Parathyroid adenoma (tissue), 2 donors: Measurements from ENCODE around the gene DOCK6.
"Not testable (repeated sequence)": the region's sequence is repeated elsewhere in the genome, so short reads cannot be mapped to it uniquely, and the experiment has no call there.

ENCODE experiments used
- H2AFZ ChIP-seq: fragments of 300-600 bp; sonication (generic); one replicate; pipeline ENCODE4 v1.7.0; 2017; ENCODE audit warnings: antibody characterized with exemption, mild to moderate bottlenecking
- H3K27ac ChIP-seq: fragments of 300-600 bp; sonication (generic); one replicate; pipeline ENCODE4 v1.7.0; 2017
- H3K27me3 ChIP-seq: fragments of 300-600 bp; sonication (generic); one replicate; pipeline ENCODE4 v1.7.0; 2017; ENCODE audit warnings: low read length; ENCODE audit not compliant: control insufficient read depth, insufficient read depth
- H3K36me3 ChIP-seq: fragments of 300-600 bp; sonication (generic); one replicate; pipeline ENCODE4 v1.7.0; 2017; ENCODE audit warnings: low read length; ENCODE audit not compliant: control insufficient read depth, insufficient read depth
- H3K4me1 ChIP-seq: fragments of 300-600 bp; sonication (generic); one replicate; pipeline ENCODE4 v1.7.0; 2017; ENCODE audit warnings: control low read depth
- H3K4me2 ChIP-seq: fragments of 300-600 bp; sonication (generic); one replicate; pipeline ENCODE4 v1.7.0; 2017; ENCODE audit warnings: low read length
- H3K4me3 ChIP-seq: fragments of 300-600 bp; sonication (generic); one replicate; pipeline ENCODE4 v1.7.0; 2017; ENCODE audit warnings: low read depth, low read length
- H3K79me2 ChIP-seq: fragments of 300-600 bp; sonication (generic); one replicate; pipeline ENCODE4 v1.7.0; 2017; ENCODE audit warnings: control low read depth
- H3K9ac ChIP-seq: fragments of 300-600 bp; sonication (generic); one replicate; pipeline ENCODE4 v1.7.0; 2017; ENCODE audit warnings: mild to moderate bottlenecking
- H3K9me3 ChIP-seq: fragments of 300-600 bp; sonication (generic); one replicate; pipeline ENCODE4 v1.7.0; 2017; ENCODE audit warnings: low read length; ENCODE audit not compliant: control insufficient read depth
- TF ChIP-seq, protein P1 (sequence below): fragments of 300-600 bp; sonication (generic); IDR thresholded peaks from one replicate; pipeline ENCODE4 v1.7.0; 2017; ENCODE audit warnings: antibody characterized with exemption, mild to moderate bottlenecking
- donor health status: primary hyperparathyroidism.

DOCK6 gene

DNA sequence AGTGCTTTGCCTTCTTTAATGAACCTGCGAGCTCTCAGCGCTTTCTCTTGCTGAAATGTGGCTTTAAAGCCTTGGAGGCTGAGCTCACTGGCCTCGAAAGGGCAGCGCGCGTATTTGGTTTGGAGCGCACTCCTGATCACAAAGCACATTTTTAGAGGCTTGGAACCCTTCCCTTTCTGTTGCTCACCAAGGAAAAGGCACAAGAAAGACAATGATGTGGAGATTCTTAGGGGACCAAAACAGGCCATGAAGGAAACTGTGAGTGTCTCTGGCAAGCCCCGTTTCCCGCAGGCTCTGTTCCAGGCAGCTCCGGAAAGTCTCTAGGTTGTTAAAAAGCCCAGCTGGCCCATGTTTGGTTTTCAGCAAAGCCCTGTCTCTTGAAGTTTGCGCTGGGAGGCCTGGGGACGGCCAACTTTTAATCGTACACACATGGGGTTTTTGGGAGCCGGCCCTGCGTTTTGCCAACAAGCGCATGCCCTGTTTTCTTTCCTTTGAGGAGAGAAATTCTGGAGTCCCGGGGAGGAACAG, 97.4 kb downstream of the DOCK6 start:
- Histone ChIP-seq H3K27ac (no peak overlapping the region), H3K4me1 (no peaks in the 10 kb centered on the region), H3K36me3 (no peaks in the 10 kb centered on the region), H3K9ac (no peak overlapping the region), H3K4me3 (no peak overlapping the region), H3K9me3 (no peaks in the 10 kb centered on the region), H3K79me2 (no peaks in the 10 kb centered on the region), H2AFZ (no peak overlapping the region), H3K27me3 (no peaks in the 10 kb centered on the region), H3K4me2 (no peak overlapping the region)
- TF ChIP-seq, protein P1, sequence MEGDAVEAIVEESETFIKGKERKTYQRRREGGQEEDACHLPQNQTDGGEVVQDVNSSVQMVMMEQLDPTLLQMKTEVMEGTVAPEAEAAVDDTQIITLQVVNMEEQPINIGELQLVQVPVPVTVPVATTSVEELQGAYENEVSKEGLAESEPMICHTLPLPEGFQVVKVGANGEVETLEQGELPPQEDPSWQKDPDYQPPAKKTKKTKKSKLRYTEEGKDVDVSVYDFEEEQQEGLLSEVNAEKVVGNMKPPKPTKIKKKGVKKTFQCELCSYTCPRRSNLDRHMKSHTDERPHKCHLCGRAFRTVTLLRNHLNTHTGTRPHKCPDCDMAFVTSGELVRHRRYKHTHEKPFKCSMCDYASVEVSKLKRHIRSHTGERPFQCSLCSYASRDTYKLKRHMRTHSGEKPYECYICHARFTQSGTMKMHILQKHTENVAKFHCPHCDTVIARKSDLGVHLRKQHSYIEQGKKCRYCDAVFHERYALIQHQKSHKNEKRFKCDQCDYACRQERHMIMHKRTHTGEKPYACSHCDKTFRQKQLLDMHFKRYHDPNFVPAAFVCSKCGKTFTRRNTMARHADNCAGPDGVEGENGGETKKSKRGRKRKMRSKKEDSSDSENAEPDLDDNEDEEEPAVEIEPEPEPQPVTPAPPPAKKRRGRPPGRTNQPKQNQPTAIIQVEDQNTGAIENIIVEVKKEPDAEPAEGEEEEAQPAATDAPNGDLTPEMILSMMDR = no peak

DNA sequence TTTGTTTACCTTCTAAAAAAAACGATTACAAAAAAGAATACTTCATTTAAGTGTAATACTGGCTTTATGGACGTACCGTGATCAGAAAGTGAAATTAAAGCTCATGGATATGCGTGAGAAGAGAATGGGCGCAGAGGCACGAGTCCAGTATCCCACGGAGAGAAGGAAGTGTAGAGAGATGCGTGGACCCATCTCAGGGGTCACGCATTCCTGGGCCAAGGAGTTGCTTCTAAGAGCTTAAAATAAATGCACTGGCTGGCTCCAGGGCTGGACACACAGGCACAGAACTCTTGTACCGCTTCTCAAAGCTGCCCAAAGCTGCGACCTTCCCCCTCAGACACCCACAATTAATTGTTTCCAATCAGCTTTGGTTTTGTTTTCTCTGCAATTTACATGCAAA, 98.0 kb downstream of the DOCK6 start:
- Histone ChIP-seq H3K27ac (no peak overlapping the region), H3K9ac (no peak overlapping the region), H3K4me3 (no peak overlapping the region), H2AFZ (no peak overlapping the region), H3K9me3 (no peaks in the 10 kb centered on the region), H3K4me2 (no peak overlapping the region), H3K79me2 (no peaks in the 10 kb centered on the region), H3K4me1 (no peaks in the 10 kb centered on the region), H3K36me3 (no peaks in the 10 kb centered on the region), H3K27me3 (no peaks in the 10 kb centered on the region)
- TF ChIP-seq, protein P1 = no peak

DNA sequence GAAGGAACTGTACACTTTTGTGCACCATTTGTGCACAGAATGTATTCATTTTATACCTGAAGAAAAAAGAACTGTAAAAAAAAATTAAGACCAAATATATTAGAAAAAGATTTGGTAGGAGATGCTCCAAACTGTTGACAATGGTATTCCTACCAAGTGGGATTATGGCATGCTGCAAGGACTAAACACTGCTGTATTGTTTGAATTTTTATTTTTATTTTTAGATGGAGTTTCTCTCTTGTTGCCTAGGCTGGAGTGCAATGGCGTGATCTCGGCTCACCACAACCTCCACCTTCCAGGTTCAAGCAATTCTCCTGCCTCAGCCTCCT, 101.9 kb downstream of the DOCK6 start:
- H3K36me3 ChIP-seq, H3K9ac ChIP-seq, H3K27ac ChIP-seq, H3K4me2 ChIP-seq, H3K4me3 ChIP-seq, H3K4me1 ChIP-seq, H3K79me2 ChIP-seq, H3K27me3 ChIP-seq, H3K9me3 ChIP-seq, H2AFZ ChIP-seq: not testable (repeated sequence)

DNA sequence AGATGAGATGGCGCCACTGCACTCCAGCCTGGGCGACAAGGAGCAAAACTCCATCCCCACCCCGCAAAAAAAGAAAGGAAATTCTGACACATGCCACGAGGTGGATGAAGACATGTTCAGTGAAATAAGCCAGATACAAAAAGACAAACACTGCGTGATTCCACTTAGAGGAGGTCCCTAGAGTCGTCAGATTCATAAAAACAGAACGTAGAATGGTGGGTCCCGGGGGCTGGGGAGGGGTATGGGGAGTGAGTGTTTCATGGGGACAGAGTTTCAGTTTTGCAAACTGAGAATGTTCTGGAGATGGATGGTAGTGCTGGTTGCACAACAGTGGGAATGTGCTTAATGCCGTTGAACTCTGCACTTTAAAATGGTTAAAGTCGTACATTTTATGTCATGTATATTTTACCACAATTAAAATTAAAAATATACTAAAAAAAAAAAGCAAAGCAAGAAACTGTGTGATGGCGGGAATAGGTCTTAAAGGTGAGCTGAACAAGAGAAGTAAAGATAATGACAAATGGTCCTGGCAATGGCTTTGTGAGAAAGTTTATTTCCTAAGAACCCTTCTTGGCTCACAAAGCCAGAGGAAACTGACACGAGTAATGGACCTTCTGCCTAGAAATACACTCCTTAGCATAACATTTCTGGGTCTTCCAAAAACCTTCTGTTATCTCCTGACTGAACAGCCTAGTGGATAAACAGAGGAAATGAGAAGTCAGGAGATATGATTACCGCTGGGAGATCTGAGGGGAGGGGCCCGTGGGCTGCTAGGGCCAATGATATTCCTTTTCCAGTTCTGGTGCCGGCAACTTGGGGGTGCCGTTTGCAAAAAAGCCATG, 102.5 kb downstream of the DOCK6 start:
- H3K27me3 ChIP-seq = no peaks in the 10 kb centered on the region
- H3K9me3 ChIP-seq = no peaks in the 10 kb centered on the region
- TF ChIP-seq, protein P1 = no peak
- no peak overlapping the region for H2AFZ ChIP-seq
- no peak overlapping the region for H3K4me3 ChIP-seq
- no peaks in the 10 kb centered on the region for H3K79me2 ChIP-seq
- H3K9ac ChIP-seq = no peak overlapping the region
- peaks cover 11% of the 10 kb centered on the region for H3K4me1 ChIP-seq
- no peaks in the 10 kb centered on the region for H3K36me3 ChIP-seq
- H3K27ac ChIP-seq = no peak overlapping the region
- H3K4me2 ChIP-seq = no peak overlapping the region

DNA sequence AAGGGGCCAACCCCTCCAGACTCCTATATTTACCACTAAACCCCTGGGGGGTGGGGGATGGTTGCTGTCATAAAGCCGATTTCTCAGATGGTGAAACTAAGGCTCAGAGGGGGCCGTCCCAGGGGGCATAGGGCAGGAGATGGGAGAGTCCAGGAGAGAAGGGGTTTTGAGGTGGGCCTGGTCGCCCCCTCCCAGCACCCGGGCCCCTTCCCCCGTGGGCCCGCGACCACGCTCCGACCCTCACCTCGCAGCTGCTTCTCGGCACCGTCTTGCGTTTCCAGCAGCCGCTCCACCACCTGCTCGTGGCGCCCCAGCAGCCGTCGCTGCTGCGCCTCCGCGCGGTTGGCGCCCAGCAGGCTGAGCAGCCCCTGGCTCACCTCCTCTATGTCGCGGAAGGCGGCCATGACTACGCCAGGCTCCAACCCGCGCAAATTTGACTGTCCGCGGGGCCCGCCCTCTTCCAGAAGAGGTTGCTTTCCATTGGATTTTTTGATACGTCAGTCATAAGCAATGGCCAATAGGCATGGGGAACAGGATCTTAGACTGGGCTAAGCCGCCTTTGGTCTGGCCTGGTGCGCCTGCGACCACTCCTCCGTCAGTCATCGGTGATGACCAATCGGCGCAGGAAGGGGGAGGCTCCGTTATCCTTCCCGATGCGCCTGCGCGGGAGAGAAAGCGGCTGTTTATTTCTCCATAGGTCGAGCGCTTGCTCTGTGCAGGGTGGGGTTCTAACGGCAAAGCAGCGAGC, 106.8 kb downstream of the DOCK6 start, which contains the start of gene SPC24:
Gene SPC24 (minus strand): TSS at position 410 of the 748 bp plus-strand sequence. CDS start 6 bp downstream, at position 404.
- peak within 1 kb of the TSS; percentile 97 for H2AFZ ChIP-seq
- H3K27ac ChIP-seq = peak within 1 kb of the TSS; percentile 54
- peak within 1 kb of the TSS; percentile 51 for H3K4me3 ChIP-seq
- H3K9ac ChIP-seq = no peak within 1 kb of the TSS
- H3K9me3 ChIP-seq = no peaks in the 10 kb centered on the region
- TF ChIP-seq, protein P1 = no peak
- H3K27me3 ChIP-seq = no peaks in the 10 kb centered on the region
- H3K4me1 ChIP-seq = peaks cover 11% of the 10 kb centered on the region
- H3K79me2 ChIP-seq = no peaks in the 10 kb centered on the region
- no peaks in the 10 kb centered on the region for H3K36me3 ChIP-seq
- peak within 1 kb of the TSS; percentile 65 for H3K4me2 ChIP-seq
